ENCODE results near the gene OR2H1.

- no peak for TF ChIP-seq CTCF (conservative IDR thresholded peaks at IDR 0.05; ENCODE audit: low read length)
- no peak for TF ChIP-seq EZH2phosphoT487 (IDR thresholded peaks at IDR 0.05; ENCODE audit: borderline replicate concordance)
Measured at GRCh38 chr6:29487660-29488059, 30.7 kb downstream of the OR2H1 start, which contains the start of gene MAS1L.
